GM19468 (cell line): ENCODE results near the gene RCOR3.
A peak's percentile ranks its signal among the peaks of the same experiment; 100 is the strongest.

Experiments
- ATAC-seq: cut with Tn5 transposase; IDR thresholded peaks from one replicate; pipeline ENCODE4 v1.9.1; 2021; ENCODE audit warnings: mild to moderate bottlenecking, moderate library complexity, moderate number of reproducible peaks; ENCODE audit not compliant: unreplicated experiment; ENCODE audit errors: extremely low read depth

RCOR3 gene

GRCh38 chr1:211323156-211324063 lies 64.2 kb downstream of the RCOR3 start:
- peak; percentile 45 for ATAC-seq

GRCh38 chr1:211324992-211325775 lies 66.0 kb downstream of the RCOR3 start:
- no peak for ATAC-seq

- ATAC-seq, result no peak
These were observed 67.0 kb downstream of the RCOR3 start for GRCh38 chr1:211326140-211326527.

- ATAC-seq, result no peak
These were observed 67.6 kb downstream of the RCOR3 start, which contains the start of gene TRAF5 for GRCh38 chr1:211326528-211327345. Gene TRAF5 (plus strand): TSS chr1:211326833. CDS start chr1:211353240, 26,407 bp downstream.

GRCh38 chr1:211327346-211327921 lies 68.3 kb downstream of the RCOR3 start:
- no peak for ATAC-seq

- no peak for ATAC-seq
These were observed 69.0 kb downstream of the RCOR3 start for GRCh38 chr1:211328084-211328694.

GRCh38 chr1:211328866-211329475 lies 69.8 kb downstream of the RCOR3 start:
- no peak for ATAC-seq

GRCh38 chr1:211329764-211330201 lies 70.6 kb downstream of the RCOR3 start:
- ATAC-seq, result peak; percentile 47

- no peak for ATAC-seq
These were observed 71.2 kb downstream of the RCOR3 start for GRCh38 chr1:211330282-211330936.

GRCh38 chr1:211331011-211331709 lies 72.0 kb downstream of the RCOR3 start:
- ATAC-seq, result no peak

- ATAC-seq, result no peak
These were observed 73.0 kb downstream of the RCOR3 start for GRCh38 chr1:211332036-211332616.

- no peak for ATAC-seq
These were observed 73.7 kb downstream of the RCOR3 start for GRCh38 chr1:211332830-211333229.

- no peak for ATAC-seq
These were observed 74.7 kb downstream of the RCOR3 start for GRCh38 chr1:211333906-211334305.

- ATAC-seq, result no peak
These were observed 75.8 kb downstream of the RCOR3 start for GRCh38 chr1:211334986-211335385.

- ATAC-seq, result peak; percentile 81
These were observed 76.5 kb downstream of the RCOR3 start for GRCh38 chr1:211335522-211336157.

GRCh38 chr1:211336161-211336560 lies 77.0 kb downstream of the RCOR3 start:
- ATAC-seq, result no peak

GRCh38 chr1:211336775-211337174 lies 77.6 kb downstream of the RCOR3 start:
- ATAC-seq, result no peak
